HG03039 (cell line): Measurements from ENCODE around the gene YTHDF2.

Source experiments
- ATAC-seq: cut with Tn5 transposase; IDR thresholded peaks from one replicate; pipeline ENCODE4 v1.9.1; 2021; ENCODE audit warnings: mild to moderate bottlenecking, moderate library complexity; ENCODE audit not compliant: unreplicated experiment

Gene YTHDF2

DNA sequence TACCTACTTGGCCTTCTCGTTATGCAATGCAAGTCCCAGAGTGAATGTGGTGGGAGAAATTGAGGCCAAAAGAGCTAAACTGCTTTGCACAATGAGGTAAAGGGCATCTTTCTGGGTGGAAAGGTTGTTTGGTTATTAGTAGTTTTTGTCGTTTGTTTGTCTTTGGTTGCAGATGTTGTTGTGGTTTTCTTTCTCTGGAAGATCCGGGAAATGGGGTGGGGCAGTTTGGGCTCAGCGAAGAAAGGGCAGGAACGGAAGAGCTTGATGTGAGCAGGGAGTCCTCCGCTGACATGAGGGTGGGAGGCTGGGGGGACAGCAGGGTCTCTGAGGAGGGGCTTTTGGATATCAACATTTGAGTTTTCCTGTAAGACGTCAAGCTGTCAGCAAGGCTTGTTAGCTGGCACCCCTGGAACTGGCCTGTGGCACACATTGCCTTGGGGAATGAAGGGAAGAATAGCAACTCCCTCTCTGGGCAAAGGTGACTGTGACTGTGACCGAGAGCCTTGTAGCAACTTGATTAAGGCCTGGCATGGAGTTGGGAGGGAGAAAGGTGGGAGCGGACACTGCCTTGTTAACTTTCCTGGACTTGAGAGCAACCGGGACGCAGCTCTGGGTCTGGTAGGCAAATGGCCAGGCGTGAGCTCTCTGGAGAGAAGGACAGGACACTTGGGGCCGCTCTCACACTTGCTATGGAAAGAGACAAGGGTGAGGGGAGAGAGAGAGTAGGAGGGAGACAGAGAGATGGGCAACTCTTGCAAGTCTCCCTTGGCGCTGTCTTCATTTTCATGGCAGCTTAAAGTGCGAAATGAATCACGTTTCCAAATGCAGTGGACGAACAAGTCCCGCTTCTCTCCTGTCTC, 59.8 kb downstream of the YTHDF2 start:
- no peak for ATAC-seq

DNA sequence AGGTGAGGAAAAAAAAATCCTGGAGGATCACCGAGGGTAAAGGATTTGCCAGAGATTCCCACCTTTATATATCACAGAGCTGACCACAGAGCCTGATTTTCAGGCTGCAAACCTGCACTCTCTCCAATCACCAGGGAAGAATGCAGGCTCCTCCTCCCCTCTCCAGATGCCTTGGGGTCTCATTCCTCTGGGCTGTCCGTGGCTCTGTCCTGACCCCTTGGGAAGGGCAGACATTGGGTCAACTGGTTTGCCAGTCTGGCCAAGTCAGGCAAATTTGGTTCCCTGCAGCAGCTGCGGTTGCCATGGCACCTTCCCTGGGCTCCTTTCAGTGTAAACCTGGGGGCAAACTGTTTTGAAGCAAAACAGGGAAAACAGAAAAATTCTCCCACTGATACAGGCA, 63.6 kb downstream of the YTHDF2 start:
- ATAC-seq = no peak

DNA sequence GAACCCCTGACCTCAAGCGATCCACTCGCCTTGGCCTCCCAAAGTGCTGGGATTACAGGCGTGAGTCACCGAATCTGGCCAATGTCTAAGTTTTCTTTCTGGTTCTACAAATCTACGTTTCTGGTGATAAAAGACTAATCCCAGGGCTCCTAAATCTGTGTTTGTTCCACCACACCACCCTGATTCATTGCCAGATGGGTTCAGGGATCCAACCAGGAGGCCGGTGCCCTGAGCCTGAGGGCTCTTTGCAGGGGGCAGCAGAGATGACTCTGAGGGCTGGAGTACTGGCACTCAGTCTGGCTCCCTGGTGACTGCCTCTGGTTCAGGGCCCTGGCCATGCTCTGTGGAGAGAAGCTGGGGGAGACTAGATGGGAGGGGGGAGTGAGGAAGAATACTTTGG, 64.7 kb downstream of the YTHDF2 start:
- no peak for ATAC-seq

DNA sequence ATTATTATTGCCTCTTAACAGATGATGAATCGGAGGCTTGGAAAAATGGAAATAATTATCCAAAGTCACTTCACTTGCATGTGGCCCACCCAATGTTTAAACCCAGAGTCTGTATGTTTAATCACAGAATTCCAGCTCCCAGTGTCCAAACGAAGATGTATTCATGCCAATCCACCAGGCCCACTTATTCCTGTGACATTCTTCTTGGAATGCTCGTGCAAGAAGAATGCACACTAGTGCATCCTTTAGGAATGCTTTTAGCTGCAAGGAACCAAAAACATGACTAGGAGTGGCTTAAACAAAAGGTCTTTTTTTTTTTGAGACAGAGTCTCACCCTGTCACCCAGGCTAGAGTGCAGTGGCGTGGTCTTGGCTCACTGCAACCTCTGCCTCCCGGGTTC, 66.3 kb downstream of the YTHDF2 start:
- no peak for ATAC-seq

DNA sequence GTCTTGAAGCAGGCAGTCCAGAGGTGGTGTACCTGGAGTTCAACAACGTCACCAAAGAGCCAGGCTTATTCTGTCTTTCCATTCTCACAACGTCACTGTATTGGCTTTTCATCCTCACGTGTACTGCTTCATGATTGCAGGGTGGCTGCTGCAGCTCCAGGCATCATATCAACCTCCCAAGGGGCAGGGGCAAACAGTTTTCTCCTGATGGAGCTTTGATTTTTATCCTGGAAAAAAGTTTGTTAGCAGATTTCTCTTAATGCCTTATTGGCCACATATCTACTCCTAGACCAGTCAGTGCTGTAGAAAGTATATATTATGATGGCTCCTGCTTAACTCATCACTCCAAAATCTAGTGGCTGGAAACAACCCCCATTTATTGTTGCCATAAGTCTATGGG, 66.9 kb downstream of the YTHDF2 start:
- no peak for ATAC-seq

DNA sequence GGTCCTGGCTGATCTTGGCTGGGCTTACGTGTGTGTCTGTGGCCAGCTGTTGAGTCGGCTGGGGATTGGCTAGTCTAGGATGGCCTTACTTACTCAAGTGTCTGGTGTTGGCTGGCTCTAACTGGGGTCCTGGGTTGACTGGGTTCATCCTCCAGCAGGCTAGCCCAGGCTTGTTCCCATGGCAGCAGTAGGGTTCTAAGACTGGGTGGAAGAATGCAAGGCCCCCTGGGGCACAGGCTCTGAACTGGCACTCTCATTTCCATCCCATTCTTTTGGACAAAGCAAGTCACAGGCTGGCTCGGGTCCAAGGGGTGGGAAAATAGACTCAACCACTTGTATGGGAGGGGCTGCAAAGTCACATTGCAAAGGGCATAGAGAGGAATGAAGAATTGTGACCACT, 67.3 kb downstream of the YTHDF2 start:
- no peak for ATAC-seq

DNA sequence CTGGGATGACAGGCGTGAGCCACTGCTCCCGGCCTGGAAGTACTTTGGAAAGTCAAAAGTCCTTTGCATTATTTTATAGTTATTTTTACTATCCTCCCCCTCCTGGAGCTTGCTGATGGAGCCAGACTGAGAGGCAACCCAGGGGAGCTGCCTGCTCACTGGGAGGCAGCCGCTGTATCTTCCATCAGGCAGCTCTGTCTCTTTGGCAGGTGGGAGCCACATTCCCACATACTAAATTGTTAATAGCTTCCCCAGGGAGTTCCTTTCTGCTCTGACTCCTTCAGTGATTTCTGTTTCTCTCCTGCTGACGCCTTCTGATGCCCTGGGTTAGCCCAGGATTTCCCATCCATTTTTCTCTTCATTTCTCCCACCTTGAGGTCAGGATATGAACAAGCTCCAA, 70.3 kb downstream of the YTHDF2 start:
- no peak for ATAC-seq

DNA sequence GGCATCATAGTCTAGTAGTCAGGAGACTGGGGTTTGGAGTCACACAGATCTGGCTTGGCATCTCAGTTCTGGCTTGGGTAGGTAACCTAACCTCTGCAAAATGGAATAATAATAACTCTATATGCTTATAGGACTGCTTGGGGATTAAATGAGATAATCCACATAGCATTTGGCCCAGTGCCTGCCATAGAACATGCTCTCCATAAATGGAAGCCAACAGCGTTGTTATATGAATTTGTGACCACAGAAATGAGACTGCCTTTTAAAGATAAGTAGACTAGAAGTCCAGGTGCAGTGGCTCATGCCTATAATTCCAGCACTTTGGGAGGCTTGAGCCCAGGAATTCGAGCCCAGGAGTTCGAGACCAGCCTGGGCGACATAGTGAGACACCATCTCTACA, 71.2 kb downstream of the YTHDF2 start:
- ATAC-seq = no peak

DNA sequence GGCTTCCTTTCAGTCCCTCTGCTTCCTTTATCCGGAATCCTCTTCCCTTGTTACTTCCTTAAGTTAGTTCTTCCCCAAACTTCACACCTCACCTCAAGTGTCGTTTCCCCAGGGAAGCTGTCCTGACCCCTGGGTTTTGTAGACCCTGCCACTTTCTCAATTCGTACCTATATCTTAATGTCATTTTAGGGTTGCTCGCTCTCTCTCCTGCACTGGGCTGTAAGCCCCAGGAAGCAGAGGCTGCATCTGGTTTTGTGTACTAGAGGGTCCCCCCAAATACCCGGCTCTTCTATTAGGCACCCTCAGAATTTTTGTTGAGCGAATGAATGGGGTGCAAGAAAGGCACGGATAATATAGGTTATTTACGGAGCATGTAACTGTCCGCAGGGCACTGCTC, 74.6 kb downstream of the YTHDF2 start:
- no peak for ATAC-seq

DNA sequence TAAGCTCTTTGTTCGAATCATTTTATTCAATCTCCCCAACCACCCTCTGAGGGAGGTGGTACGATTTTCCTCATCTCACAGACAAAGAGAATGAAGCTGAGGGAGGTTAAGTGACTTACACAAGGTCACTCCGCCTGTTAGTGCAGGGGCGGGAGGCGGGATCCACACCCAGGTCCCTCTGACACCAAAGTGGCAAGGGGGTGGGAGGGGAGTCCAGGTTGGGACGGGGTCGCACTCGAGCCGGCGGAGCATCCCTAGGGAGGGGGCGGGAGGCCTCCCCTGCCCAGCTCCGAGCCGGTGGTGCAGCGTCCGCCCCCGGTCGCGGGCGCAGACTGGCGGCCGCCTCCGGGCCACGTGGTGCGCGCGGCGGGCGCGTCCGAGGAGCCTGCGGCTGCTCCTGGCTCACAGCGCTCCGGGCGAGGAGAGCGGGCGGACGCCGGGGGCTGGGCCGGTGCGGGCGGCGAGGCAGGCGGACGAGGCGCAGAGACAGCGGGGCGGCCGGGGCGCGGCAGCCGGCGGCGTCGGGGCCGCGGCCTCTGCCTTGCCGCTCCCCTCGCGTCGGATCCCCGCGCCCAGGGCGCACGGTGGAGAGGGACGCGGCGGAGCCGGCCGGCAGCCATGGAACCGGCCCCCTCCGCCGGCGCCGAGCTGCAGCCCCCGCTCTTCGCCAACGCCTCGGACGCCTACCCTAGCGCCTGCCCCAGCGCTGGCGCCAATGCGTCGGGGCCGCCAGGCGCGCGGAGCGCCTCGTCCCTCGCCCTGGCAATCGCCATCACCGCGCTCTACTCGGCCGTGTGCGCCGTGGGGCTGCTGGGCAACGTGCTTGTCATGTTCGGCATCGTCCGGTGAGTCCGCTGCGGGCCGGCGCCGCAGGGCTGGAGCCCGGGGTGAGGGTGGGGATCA, 75.3 kb downstream of the YTHDF2 start, which contains the start of gene OPRD1:
TSS of gene OPRD1 (plus strand) at position 405 of the 903 bp plus-strand sequence. CDS start at position 619, 214 bp downstream.
- no peak for ATAC-seq

DNA sequence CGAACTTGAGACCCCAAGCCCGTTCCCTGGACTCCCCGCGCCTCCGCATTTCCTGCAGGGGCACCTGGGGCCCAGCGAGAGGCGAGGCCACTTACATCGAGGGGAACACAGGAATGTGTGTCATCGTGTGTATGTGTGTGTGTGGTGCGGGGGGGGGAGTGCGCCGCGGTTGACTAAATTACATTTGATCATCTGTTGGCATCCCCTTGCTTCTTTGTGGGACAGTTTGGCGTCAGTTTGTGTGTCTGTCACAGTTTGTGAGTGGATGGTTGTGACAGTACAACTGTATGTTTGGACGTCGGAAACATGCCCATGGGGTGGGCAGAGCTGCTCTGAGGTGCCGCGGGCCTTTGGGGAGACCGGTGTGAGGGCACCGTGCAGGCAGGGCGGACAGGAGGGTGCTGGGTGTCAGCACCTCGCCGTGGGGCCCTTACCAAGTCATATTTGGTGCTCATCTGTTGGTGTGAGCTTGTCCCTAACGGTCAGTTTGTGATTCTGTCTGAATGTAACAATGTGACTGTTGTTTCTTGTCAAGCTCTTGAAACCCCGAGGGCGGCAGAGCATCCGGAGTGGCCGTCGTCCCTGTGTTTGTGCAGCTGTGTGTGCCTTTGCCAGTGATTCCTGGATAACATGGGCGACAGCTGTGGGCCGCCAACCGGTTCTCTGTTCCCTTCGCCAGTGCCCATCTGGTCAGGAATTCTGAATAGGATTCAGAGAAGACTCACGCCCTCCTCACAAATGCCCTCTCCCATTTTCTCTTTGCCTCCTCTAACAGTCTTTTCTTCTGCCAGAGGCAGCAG, 76.1 kb downstream of the YTHDF2 start:
- ATAC-seq = no peak

DNA sequence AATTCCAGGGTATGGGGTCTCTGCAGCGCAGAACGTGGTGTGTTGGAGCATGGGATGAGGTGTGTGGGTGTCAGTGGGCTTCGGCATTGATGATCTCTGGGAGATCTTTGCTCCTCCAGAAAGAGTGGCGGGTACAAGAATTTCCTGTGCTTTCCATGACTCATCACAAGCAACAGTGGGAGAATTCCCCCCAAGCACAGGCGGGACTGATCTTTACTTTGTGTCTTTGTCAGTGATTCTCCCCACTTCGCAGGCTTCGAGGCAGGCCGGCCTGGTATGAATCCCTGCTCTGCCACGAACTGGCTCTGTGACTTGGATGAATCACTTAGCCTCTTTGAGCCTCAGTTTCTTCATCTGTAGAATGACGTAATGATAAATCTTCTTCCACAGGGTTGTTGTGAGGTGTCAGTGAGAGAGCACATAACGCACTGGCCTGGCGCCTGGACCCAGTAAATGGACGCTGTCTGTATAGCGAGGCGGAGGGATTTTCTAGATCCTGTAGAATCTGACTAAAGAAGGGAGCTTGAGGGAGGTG, 77.3 kb downstream of the YTHDF2 start:
- no peak for ATAC-seq

DNA sequence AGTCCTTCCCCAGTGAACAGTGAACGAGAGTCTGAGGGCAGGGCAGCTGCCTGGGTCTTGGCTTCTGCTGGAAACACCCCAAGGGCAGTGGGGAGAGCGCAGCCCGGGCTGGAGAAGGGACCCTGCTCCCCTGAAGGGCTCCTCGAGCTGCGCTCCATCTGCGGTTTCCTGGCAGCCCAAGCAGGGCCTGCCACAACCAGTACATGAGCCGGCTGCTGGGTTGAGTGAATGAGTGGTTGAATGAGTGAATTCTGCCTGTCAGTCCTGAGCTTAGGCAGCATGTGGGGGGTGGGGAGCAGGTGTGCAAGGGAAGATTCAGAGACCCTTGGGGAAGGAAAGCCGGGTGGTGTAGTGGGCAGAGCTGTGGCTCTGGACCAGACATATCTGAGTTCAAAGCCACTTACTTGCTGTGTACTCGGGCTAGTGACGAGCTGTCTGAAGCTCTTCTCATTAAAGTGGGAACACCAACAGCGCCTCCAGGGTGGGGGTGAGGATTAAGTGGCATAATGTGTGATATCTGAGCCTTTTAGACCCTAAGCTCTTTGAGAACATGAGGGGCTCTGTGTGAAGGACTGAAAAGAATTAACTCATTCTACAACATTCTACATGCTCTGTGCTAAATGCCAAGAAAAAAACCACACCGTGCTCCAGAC, 78.9 kb downstream of the YTHDF2 start:
- ATAC-seq = no peak

DNA sequence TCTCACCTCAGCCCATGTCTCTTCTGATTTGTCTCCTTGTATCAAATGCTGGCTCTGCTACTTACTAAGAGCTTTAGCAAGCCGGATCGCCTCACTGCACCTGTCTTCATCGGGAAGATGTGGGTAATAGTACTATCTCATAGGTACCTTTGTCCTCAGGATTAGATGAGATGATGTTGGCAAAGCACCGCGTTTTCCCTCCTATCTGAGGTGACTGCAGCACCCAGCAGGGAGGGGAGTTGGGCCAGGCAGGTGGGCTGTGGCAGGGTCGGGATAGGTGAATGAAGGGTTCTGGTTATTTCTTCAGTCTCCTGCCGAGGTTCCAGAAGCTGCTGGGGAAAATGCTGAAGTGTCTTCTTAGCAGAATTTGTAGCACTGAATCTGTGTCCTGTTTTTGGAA, 80.4 kb downstream of the YTHDF2 start:
- ATAC-seq = no peak

DNA sequence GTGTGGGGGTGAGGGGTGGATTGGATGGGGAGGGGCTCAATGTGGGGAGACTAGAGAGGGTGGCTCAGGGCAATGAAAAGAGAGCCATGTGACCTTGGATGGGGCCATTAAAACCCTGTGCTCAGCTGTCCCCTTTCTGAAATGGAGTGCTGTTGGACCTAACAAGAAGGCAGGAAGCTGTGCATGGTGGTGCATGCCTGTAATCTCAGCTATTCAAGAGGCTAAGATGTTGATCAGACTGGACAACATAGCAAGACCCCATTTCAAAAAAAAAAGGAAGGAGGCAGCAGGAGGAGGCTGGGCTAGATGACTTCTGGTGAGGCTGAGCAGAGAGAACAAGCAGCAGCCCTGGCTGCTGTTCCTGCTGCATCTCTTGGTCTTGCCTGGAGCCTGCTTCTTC, 82.3 kb downstream of the YTHDF2 start:
- no peak for ATAC-seq
